Lung (tissue), 12 donors: ENCODE results near the gene CD48. TPM values are rescaled to one million over a fixed set of nuclear protein-coding genes. Genes with fewer than 3 reads are reported as not detected.

ENCODE experiments used
- ATAC-seq: fragments of 200-7000 bp; cut with Tn5 transposase; one replicate; pipeline ENCODE4 v1.9.1; 2020; ENCODE audit warnings: moderate number of reproducible peaks; ENCODE audit not compliant: insufficient read depth, low FRiP score
- DNase-seq, 3 donors: peaks; one replicate each; pipeline ENCODE4 v3.0.0-alpha.2; 2013 to 2017
- H3K27ac ChIP-seq, 2 donors: one replicate each; pipeline ENCODE4 v1.5.1; 2013; ENCODE audit warnings: mild to moderate bottlenecking in 2 of 2, moderate library complexity in 2 of 2, control low read depth in 1 of 2, inconsistent platforms in 1 of 2, low read depth in 1 of 2, low read length in 1 of 2
- H3K27me3 ChIP-seq, 3 donors: one replicate each; pipeline ENCODE4 v1.5.1; 2013; ENCODE audit warnings: low read length in 2 of 3; ENCODE audit not compliant: control insufficient read depth in 3 of 3, insufficient read depth in 3 of 3
- H3K36me3 ChIP-seq, 4 donors: one replicate each; pipeline ENCODE4 v1.5.1; 2013; ENCODE audit warnings: low read length in 4 of 4, mild to moderate bottlenecking in 1 of 4, moderate library complexity in 1 of 4; ENCODE audit not compliant: control insufficient read depth in 4 of 4, insufficient read depth in 4 of 4
- H3K4me1 ChIP-seq, 5 donors: one replicate each; pipeline ENCODE4 v1.5.1; 2013; ENCODE audit warnings: low read length in 5 of 5, mild to moderate bottlenecking in 2 of 5, moderate library complexity in 1 of 5; ENCODE audit not compliant: control insufficient read depth in 5 of 5, insufficient read depth in 5 of 5
- H3K4me3 ChIP-seq: one replicate; pipeline ENCODE4 v1.5.1; 2013; ENCODE audit warnings: mild to moderate bottlenecking, control low read depth, moderate library complexity
- H3K9ac ChIP-seq, 2 donors: one replicate each; pipeline ENCODE4 v1.5.1; 2013; ENCODE audit warnings: low read length in 2 of 2, control low read depth in 1 of 2; ENCODE audit not compliant: insufficient read depth in 1 of 2
- H3K9me3 ChIP-seq, 4 donors: one replicate each; pipeline ENCODE4 v1.5.1; 2013; ENCODE audit warnings: low read length in 3 of 4, mild to moderate bottlenecking in 1 of 4, moderate library complexity in 1 of 4; ENCODE audit not compliant: control insufficient read depth in 4 of 4, insufficient read depth in 3 of 4
- CTCF ChIP-seq: IDR thresholded peaks from 2 replicates; pipeline ENCODE4 v1.5.1; 2012; ENCODE audit warnings: mild to moderate bottlenecking; ENCODE audit errors: control extremely low read depth, extremely low read depth
- WGBS, 2 donors: extraction: QIAGEN DNeasy Blood & Tissue Kit; methylation state at CpG; one replicate each; pipeline ENCODE4 v1.1.7; 2013; 5-methylcytosine and 5-hydroxymethylcytosine counted together
- polyA plus RNA-seq, 2 donors: library from polyadenylated mRNA; stranded (reverse); fragments of 200-250 nt; gene quantifications; one replicate each; pipeline ENCODE4 v1.2.1, GENCODE V29; 2013
- total RNA-seq, 2 donors: library from RNA; depleted of rRNA in 1 of 2; stranded (reverse); fragments of >200 nt in 1 of 2; gene quantifications; one replicate each; pipeline ENCODE4 v1.2.1, GENCODE V29; 2014 to 2021
- donor health status: control.
- donor health status: control.
- donor health status: Bipolar disorder and iron deficiency.
- donor health status: healthy.
- donor health status: DM: yes; HTN: yes; CAD: no.

The CD48 gene
- total and polyA plus RNA-seq, 4 donors: 16.4 to 126 (median 25.6) TPM

GRCh38 chr1:160743266-160743665 is 31.6 kb upstream of the CD48 start:
- peaks cover 0 to 4% (median 0%) of the 10 kb centered on the region in 4 donors for H3K9me3 ChIP-seq
- no peak for TF ChIP-seq CTCF
- no peaks in the 10 kb centered on the region for H3K27me3 ChIP-seq
- DNase-seq: no peak
- no peak for ATAC-seq
- no peaks in the 10 kb centered on the region for H3K36me3 ChIP-seq
- H3K9ac ChIP-seq: no peak overlapping the region
- H3K4me3 ChIP-seq: no peak overlapping the region
- H3K27ac ChIP-seq: no peak overlapping the region
- no peaks in the 10 kb centered on the region for H3K4me1 ChIP-seq
- 77 to 94% methylated on average over 3 of the region's 3 CpGs for WGBS, 2 donors

GRCh38 chr1:160742428-160743127 is 31.0 kb upstream of the CD48 start:
- DNase-seq (no peak), ATAC-seq (no peak)
- Histone ChIP-seq H3K27me3 (no peaks in the 10 kb centered on the region), H3K36me3 (no peaks in the 10 kb centered on the region), H3K9ac (no peak overlapping the region), H3K4me3 (no peak overlapping the region), H3K9me3 (peaks cover 0 to 4% (median 0%) of the 10 kb centered on the region in 4 donors), H3K4me1 (no peaks in the 10 kb centered on the region), H3K27ac (no peak overlapping the region)
- WGBS, 2 donors: 69 to 73% methylated on average over 8 of the region's 8 CpGs
- no peak for TF ChIP-seq CTCF

- Histone ChIP-seq H3K27me3 (no peaks in the 10 kb centered on the region), H3K9ac (no peak overlapping the region), H3K36me3 (no peaks in the 10 kb centered on the region), H3K4me1 (no peaks in the 10 kb centered on the region), H3K9me3 (peaks cover 0 to 4% (median 0%) of the 10 kb centered on the region in 4 donors), H3K4me3 (no peak overlapping the region), H3K27ac (no peak overlapping the region)
- DNase-seq: no peak
- WGBS, 2 donors: 65 to 81% methylated on average over 5 of the region's 5 CpGs
- no peak for TF ChIP-seq CTCF
- no peak for ATAC-seq
Measured at GRCh38 chr1:160741612-160742348, 30.2 kb upstream of the CD48 start.
